ENCODE results near the gene PEAK3. TPM values are rescaled to one million over a fixed set of nuclear protein-coding genes. Genes with fewer than 3 reads are reported as not detected.

The PEAK3 gene
- polyA plus RNA-seq, 1 of the 3 experiments (the other 2 are of a cell fraction): not detected

DNA sequence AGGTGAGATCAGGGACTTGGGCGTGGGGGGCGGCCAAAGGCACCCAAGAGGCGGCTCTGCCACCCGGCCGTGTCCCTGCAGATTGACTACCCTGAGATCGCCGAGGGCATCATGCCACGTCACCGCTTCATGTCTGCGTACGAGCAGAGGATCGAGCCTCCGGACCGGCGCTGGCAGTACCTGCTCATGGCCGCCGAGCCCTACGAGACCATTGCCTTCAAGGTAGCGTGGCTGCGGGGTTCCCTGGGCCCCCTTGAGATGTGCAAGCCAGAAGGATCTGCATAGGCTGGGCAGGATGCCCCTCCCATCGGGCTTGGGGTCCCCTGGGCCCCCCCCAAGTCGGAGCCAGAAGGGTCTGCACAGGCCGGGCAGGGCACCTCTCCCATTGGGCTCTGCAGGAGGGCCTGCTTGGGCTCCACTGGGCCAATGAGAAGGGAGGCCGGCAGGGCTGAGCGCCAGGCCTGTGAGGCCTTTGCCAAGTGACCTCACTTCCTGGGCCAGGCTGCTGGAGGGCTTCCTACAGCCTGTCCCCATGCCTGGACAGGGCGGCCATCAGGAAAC, 35.1 kb downstream of the PEAK3 start:
- H3K27ac ChIP-seq (ENCODE audit: low read depth in 2 of 2, low read length in 1 of 2): peak overlapping the region; percentile 45 to 47; a peak in 3 of 4 replicates
- ChIA-PET POLR2A (no interaction called here), CTCF (interaction anchor here (1.8 to 10.4 kb wide), 4 partner anchors 8 to 69 kb away, joined by 6 to 121 read pairs (median 50); no protein-coding TSS in a partner anchor)
- H3K79me2 ChIP-seq (ENCODE audit: insufficient read depth): peaks cover 41% of the 10 kb centered on the region
- WGBS (ENCODE audit: low lambda C conversion rate): 91% methylated on average over 18 of the region's 26 CpGs
- H3K9me3 ChIP-seq: no peaks in the 10 kb centered on the region
- H3K9ac ChIP-seq: no peak overlapping the region
- peak; percentile 49 for DNase-seq
- H3K9me2 ChIP-seq: no peaks in the 10 kb centered on the region
- H3K27me3 ChIP-seq (ENCODE audit: insufficient read depth): no peaks in the 10 kb centered on the region
- no peak overlapping the region for H3K4me3 ChIP-seq (ENCODE audit: low read depth in 2 of 2, low read length in 1 of 2)
- no peak for TF ChIP-seq SIN3A (IDR thresholded peaks at IDR 0.05; ENCODE audit: borderline replicate concordance, low read depth, low read length)
- peak; percentile 70 for TF ChIP-seq NFIC (IDR thresholded peaks at IDR 0.05; ENCODE audit: borderline replicate concordance)
- TF ChIP-seq GABPA (IDR thresholded peaks at IDR 0.05; ENCODE audit: low read depth): peak; percentile 47; the same call in 1 of the 2 replicates
- TF ChIP-seq RCOR1 (IDR thresholded peaks at IDR 0.05; ENCODE audit: low read length): no peak
- TF ChIP-seq, protein P1, sequence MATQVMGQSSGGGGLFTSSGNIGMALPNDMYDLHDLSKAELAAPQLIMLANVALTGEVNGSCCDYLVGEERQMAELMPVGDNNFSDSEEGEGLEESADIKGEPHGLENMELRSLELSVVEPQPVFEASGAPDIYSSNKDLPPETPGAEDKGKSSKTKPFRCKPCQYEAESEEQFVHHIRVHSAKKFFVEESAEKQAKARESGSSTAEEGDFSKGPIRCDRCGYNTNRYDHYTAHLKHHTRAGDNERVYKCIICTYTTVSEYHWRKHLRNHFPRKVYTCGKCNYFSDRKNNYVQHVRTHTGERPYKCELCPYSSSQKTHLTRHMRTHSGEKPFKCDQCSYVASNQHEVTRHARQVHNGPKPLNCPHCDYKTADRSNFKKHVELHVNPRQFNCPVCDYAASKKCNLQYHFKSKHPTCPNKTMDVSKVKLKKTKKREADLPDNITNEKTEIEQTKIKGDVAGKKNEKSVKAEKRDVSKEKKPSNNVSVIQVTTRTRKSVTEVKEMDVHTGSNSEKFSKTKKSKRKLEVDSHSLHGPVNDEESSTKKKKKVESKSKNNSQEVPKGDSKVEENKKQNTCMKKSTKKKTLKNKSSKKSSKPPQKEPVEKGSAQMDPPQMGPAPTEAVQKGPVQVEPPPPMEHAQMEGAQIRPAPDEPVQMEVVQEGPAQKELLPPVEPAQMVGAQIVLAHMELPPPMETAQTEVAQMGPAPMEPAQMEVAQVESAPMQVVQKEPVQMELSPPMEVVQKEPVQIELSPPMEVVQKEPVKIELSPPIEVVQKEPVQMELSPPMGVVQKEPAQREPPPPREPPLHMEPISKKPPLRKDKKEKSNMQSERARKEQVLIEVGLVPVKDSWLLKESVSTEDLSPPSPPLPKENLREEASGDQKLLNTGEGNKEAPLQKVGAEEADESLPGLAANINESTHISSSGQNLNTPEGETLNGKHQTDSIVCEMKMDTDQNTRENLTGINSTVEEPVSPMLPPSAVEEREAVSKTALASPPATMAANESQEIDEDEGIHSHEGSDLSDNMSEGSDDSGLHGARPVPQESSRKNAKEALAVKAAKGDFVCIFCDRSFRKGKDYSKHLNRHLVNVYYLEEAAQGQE (IDR thresholded peaks at IDR 0.05; ENCODE audit: low read depth, low read length): no peak
- no peak for TF ChIP-seq SMC3 (IDR thresholded peaks at IDR 0.05; ENCODE audit: low read depth, low read length)
- H3K4me2 ChIP-seq: no peak overlapping the region
- H3F3A ChIP-seq (replicated peaks; ENCODE audit: insufficient read depth): peaks cover 10% of the 10 kb centered on the region
- peaks cover 43% of the 10 kb centered on the region for H4K20me1 ChIP-seq (ENCODE audit: insufficient read depth)
- H3K4me1 ChIP-seq (ENCODE audit: control insufficient read depth in 1 of 2, insufficient read depth in 2 of 2, low read depth in 1 of 2, low read length in 1 of 2): peaks cover 6 to 48% of the 10 kb centered on the region in 2 experiments; a peak in 2 of 4 replicates
- H2AFZ ChIP-seq (ENCODE audit: low read depth): no peak overlapping the region
- peaks cover 22 to 66% of the 10 kb centered on the region in 2 experiments for H3K36me3 ChIP-seq (replicated peaks in 1 of 2; ENCODE audit: control insufficient read depth in 1 of 2, insufficient read depth in 2 of 2, low read length in 1 of 2)

DNA sequence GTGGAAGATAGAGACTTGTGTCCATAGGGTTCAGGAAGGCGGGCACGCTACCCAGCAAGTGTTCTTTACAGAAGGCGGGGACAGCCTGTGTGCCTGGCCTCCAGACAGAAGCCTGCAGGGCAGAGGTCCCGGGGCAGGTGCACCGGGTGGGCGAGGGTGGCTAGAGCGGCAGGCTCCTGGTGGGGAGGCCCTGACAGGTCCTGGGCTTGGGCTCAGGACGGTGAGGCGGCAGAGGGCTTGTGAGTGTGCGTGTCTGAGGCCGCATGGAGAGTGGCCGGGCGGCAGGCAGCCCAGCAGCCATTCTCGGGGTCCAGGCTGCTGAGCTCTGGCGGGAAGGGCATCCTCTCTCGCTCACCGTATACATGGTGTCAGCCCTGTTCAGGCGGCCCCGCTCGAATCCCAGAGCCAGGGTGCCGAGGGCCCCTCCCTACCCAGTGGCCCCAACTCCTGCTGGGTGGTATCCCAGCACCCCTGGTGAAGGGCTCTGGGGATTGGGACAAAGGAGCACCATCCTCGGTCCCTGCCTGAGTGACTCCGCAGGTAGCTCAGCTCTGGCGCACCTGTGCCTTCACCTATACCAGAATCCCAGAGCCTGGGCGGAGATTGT, 35.9 kb downstream of the PEAK3 start:
- WGBS (ENCODE audit: low lambda C conversion rate): 99% methylated on average over 14 of the region's 25 CpGs
- H3K4me1 ChIP-seq (ENCODE audit: control insufficient read depth in 1 of 2, insufficient read depth in 2 of 2, low read depth in 1 of 2, low read length in 1 of 2): peaks cover 6 to 56% of the 10 kb centered on the region in 2 experiments; a peak in 2 of 4 replicates
- no peak for DNase-seq
- peaks cover 10% of the 10 kb centered on the region for H3F3A ChIP-seq (replicated peaks; ENCODE audit: insufficient read depth)
- H4K20me1 ChIP-seq (ENCODE audit: insufficient read depth): peaks cover 50% of the 10 kb centered on the region
- H2AFZ ChIP-seq (ENCODE audit: low read depth): no peak overlapping the region
- H3K9me3 ChIP-seq: no peaks in the 10 kb centered on the region
- H3K9ac ChIP-seq: no peak overlapping the region
- H3K27me3 ChIP-seq (ENCODE audit: insufficient read depth): no peaks in the 10 kb centered on the region
- H3K27ac ChIP-seq (ENCODE audit: low read depth in 2 of 2, low read length in 1 of 2): peak overlapping the region in 1 of 2 experiments; percentile 35; a peak in 1 of 4 replicates
- H3K79me2 ChIP-seq (ENCODE audit: insufficient read depth): peaks cover 49% of the 10 kb centered on the region
- CTCF ChIA-PET: interaction anchor here (1.8 to 10.4 kb wide), 4 partner anchors 9 to 70 kb away, joined by 6 to 121 read pairs (median 50); no protein-coding TSS in a partner anchor
- no peak overlapping the region for H3K4me3 ChIP-seq (ENCODE audit: low read depth in 2 of 2, low read length in 1 of 2)
- H3K36me3 ChIP-seq (replicated peaks in 1 of 2; ENCODE audit: control insufficient read depth in 1 of 2, insufficient read depth in 2 of 2, low read length in 1 of 2): peaks cover 22 to 66% of the 10 kb centered on the region in 2 experiments
- no peak overlapping the region for H3K4me2 ChIP-seq
- TF ChIP-seq RCOR1 (IDR thresholded peaks at IDR 0.05; ENCODE audit: low read length): no peak
- no peak for TF ChIP-seq GATA2 (CRISPR knock-in tag; IDR thresholded peaks at IDR 0.05)
- TF ChIP-seq TAF1 (IDR thresholded peaks at IDR 0.05; ENCODE audit: borderline replicate concordance, low read depth, low read length): no peak
- TF ChIP-seq, protein P2, sequence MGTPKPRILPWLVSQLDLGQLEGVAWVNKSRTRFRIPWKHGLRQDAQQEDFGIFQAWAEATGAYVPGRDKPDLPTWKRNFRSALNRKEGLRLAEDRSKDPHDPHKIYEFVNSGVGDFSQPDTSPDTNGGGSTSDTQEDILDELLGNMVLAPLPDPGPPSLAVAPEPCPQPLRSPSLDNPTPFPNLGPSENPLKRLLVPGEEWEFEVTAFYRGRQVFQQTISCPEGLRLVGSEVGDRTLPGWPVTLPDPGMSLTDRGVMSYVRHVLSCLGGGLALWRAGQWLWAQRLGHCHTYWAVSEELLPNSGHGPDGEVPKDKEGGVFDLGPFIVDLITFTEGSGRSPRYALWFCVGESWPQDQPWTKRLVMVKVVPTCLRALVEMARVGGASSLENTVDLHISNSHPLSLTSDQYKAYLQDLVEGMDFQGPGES (IDR thresholded peaks at IDR 0.05; ENCODE audit: low read depth, low read length): no peak
- TF ChIP-seq JUND (IDR thresholded peaks at IDR 0.05): no peak
- TF ChIP-seq, protein P3, sequence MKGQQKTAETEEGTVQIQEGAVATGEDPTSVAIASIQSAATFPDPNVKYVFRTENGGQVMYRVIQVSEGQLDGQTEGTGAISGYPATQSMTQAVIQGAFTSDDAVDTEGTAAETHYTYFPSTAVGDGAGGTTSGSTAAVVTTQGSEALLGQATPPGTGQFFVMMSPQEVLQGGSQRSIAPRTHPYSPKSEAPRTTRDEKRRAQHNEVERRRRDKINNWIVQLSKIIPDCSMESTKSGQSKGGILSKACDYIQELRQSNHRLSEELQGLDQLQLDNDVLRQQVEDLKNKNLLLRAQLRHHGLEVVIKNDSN (IDR thresholded peaks at IDR 0.05; ENCODE audit: borderline replicate concordance, low read depth): no peak
- TF ChIP-seq, protein P4, sequence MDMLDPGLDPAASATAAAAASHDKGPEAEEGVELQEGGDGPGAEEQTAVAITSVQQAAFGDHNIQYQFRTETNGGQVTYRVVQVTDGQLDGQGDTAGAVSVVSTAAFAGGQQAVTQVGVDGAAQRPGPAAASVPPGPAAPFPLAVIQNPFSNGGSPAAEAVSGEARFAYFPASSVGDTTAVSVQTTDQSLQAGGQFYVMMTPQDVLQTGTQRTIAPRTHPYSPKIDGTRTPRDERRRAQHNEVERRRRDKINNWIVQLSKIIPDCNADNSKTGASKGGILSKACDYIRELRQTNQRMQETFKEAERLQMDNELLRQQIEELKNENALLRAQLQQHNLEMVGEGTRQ (IDR thresholded peaks at IDR 0.05; ENCODE audit: borderline replicate concordance, low read depth, low read length): no peak
- no peak for TF ChIP-seq TEAD4 (IDR thresholded peaks at IDR 0.05; ENCODE audit: borderline replicate concordance, insufficient read depth)
- TF ChIP-seq ELF1 (IDR thresholded peaks at IDR 0.05): no peak
- no peak for TF ChIP-seq EP300 (IDR thresholded peaks at IDR 0.05; ENCODE audit: borderline replicate concordance in 1 of 2, low read depth in 1 of 2, low read length in 1 of 2)
- no peak for TF ChIP-seq RAD21 (IDR thresholded peaks at IDR 0.05; ENCODE audit: low read length)
- TF ChIP-seq MEF2A (IDR thresholded peaks at IDR 0.05; ENCODE audit: borderline replicate concordance, low read depth): no peak
- no peak for TF ChIP-seq CHD2 (IDR thresholded peaks at IDR 0.05; ENCODE audit: low read length, partially characterized antibody)
- TF ChIP-seq SIN3A (IDR thresholded peaks at IDR 0.05; ENCODE audit: borderline replicate concordance, low read depth, low read length): no peak
- H3K9me2 ChIP-seq: no peaks in the 10 kb centered on the region
- POLR2A ChIA-PET: no interaction called here

Data from SK-N-SH (cell line).